K562 (cell line): ENCODE data around the gene DOLPP1. TPM values are rescaled to one million over a fixed set of nuclear protein-coding genes. Genes with fewer than 3 reads are reported as not detected.

Source experiments
- AFF1 ChIP-seq, 2 experiments: fragments of 450-650 bp; IDR thresholded peaks; 2 replicates each; pipeline ENCODE4 v1.6.1; 2018; ENCODE audit warnings: mild to moderate bottlenecking in 2 of 2, low read depth in 1 of 2; ENCODE audit not compliant: partially characterized antibody in 2 of 2
- CBFA2T2 ChIP-seq: fragments of 450-650 bp; conservative IDR thresholded peaks from 2 replicates; pipeline ENCODE4 v1.6.1; 2017; ENCODE audit warnings: mild to moderate bottlenecking
- CBX8 ChIP-seq: fragments of 200-600 bp; sonication (generic); IDR thresholded peaks from 2 replicates; pipeline ENCODE4 v1.6.1; 2012; ENCODE audit warnings: borderline replicate concordance, mixed run types, low read depth, mild to moderate bottlenecking, moderate library complexity, mixed read lengths, low read length, control low read depth, inconsistent platforms; ENCODE audit not compliant: poor library complexity, severe bottlenecking; ENCODE audit errors: extremely low read depth
- MBD1 ChIP-seq: fragments of 250-450 bp; sonication (Bioruptor Pico); IDR thresholded peaks from 2 replicates; pipeline ENCODE4 v1.8.0; 2022; ENCODE audit warnings: inconsistent platforms
- MEF2A ChIP-seq: IDR thresholded peaks from 2 replicates; pipeline ENCODE4 v1.6.1; 2011; ENCODE audit warnings: low read depth, mild to moderate bottlenecking, low read length, moderate library complexity; ENCODE audit not compliant: control insufficient read depth
- NR2C1 ChIP-seq, 2 experiments: fragments of 450-650 bp; IDR thresholded peaks; 2 replicates each; pipeline ENCODE4 v1.6.1; 2017; ENCODE audit warnings: mild to moderate bottlenecking in 2 of 2, antibody characterized with exemption in 1 of 2, inconsistent platforms in 1 of 2, missing compliant biosample characterization in 1 of 2, missing genetic modification characterization in 1 of 2
- PRMT5 ChIP-seq: sonication (generic); formaldehyde crosslinking; IDR thresholded peaks from 2 replicates; pipeline ENCODE4 v1.5.0; 2020; ENCODE audit warnings: missing genetic modification reagents
- RBM39 ChIP-seq: fragments of 200-400 bp; formaldehyde crosslinking; optimal IDR thresholded peaks from 2 replicates; pipeline ENCODE3; 2018; ENCODE audit warnings: low read depth, low read length
- RERE ChIP-seq: sonication (generic); formaldehyde crosslinking; IDR thresholded peaks from 2 replicates; pipeline ENCODE4 v1.8.0; 2023; ENCODE audit warnings: missing genetic modification reagents, mild to moderate bottlenecking, borderline replicate concordance
- polyA plus RNA-seq, 8 experiments: library from polyadenylated mRNA; depleted of rRNA in 4 of 8; stranded (reverse) in 5 of 8; unstranded in 3 of 8; fragments of >200 nt; fragmentation: Nextera tagmentation in 2 of 8; fragmentation: Illumina TruSeq in 1 of 8; extraction: Ambion mirVana in 2 of 8; extraction: Trizol in 1 of 8; gene quantifications; 2 replicates each; pipeline versions ENCODE4 v1.2.1 to v1.2.3, GENCODE V29; 2011 to 2014; ENCODE audit warnings: inconsistent platforms in 1 of 8, missing spikeins in 1 of 8
- total RNA-seq, 7 experiments: library from RNA; depleted of rRNA in 6 of 7; stranded (reverse); fragments of >200 nt in 6 of 7; fragmentation: Illumina TruSeq in 2 of 7; extraction: Trizol in 2 of 7; gene quantifications; 2 replicates each; pipeline versions ENCODE4 v1.2.1 to v1.2.3, GENCODE V29; 2011 to 2021; ENCODE audit warnings: low replicate concordance in 1 of 7
- TF ChIP-seq, protein P1 (sequence below), 2 experiments: fragments of 450-650 bp; IDR thresholded peaks; 2 replicates each; pipeline ENCODE4 v1.6.1; 2016
- TF ChIP-seq, protein P2 (sequence below): sonication (generic); formaldehyde crosslinking; IDR thresholded peaks from 2 replicates; pipeline ENCODE4 v1.8.0; 2023; ENCODE audit warnings: mild to moderate bottlenecking, missing genetic modification reagents

DOLPP1 gene
- total and polyA plus RNA-seq, 9 of the 15 experiments (the other 6 are each of a cell fraction or from before 2014, with no cell fraction given) = 3.0 to 39.8 (median 30.5) TPM

GRCh38 chr9:129109952-129110739 is 29.2 kb downstream of the DOLPP1 start (continued):
- no peak for TF ChIP-seq MEF2A
- TF ChIP-seq CBX8 = no peak
- no peak for TF ChIP-seq RBM39
- TF ChIP-seq PRMT5 (CRISPR knock-in tag) = no peak
- no peak for TF ChIP-seq RERE (CRISPR knock-in tag)
- no peak for TF ChIP-seq CBFA2T2
- TF ChIP-seq, protein P1, sequence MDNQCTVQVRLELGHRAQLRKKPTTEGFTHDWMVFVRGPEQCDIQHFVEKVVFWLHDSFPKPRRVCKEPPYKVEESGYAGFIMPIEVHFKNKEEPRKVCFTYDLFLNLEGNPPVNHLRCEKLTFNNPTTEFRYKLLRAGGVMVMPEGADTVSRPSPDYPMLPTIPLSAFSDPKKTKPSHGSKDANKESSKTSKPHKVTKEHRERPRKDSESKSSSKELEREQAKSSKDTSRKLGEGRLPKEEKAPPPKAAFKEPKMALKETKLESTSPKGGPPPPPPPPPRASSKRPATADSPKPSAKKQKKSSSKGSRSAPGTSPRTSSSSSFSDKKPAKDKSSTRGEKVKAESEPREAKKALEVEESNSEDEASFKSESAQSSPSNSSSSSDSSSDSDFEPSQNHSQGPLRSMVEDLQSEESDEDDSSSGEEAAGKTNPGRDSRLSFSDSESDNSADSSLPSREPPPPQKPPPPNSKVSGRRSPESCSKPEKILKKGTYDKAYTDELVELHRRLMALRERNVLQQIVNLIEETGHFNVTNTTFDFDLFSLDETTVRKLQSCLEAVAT (IDR thresholded peaks at IDR 0.05) = no peak
- no peak for TF ChIP-seq NR2C1 (IDR thresholded peaks at IDR 0.05)
- TF ChIP-seq NR2C1 (tag; IDR thresholded peaks at IDR 0.05) = no peak
- no peak for TF ChIP-seq AFF1 (IDR thresholded peaks at IDR 0.05; ENCODE audit: low read depth in 1 of 2, partially characterized antibody in 2 of 2)
- TF ChIP-seq MBD1 (CRISPR knock-in tag) = no peak
- TF ChIP-seq, protein P2, sequence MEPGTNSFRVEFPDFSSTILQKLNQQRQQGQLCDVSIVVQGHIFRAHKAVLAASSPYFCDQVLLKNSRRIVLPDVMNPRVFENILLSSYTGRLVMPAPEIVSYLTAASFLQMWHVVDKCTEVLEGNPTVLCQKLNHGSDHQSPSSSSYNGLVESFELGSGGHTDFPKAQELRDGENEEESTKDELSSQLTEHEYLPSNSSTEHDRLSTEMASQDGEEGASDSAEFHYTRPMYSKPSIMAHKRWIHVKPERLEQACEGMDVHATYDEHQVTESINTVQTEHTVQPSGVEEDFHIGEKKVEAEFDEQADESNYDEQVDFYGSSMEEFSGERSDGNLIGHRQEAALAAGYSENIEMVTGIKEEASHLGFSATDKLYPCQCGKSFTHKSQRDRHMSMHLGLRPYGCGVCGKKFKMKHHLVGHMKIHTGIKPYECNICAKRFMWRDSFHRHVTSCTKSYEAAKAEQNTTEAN (CRISPR knock-in tag) = no peak
